GM12878 (cell line): ENCODE data around the gene IRF1. TPM values are rescaled to one million over a fixed set of nuclear protein-coding genes. Genes with fewer than 3 reads are reported as not detected.
A peak's percentile ranks its signal among the peaks of the same experiment; 100 is the strongest.

Experiments
- ATAC-seq: fragments of 200-7000 bp; cut with Tn5 transposase; 3 replicates; pipeline ENCODE4 v1.9.1; 2020; ENCODE audit warnings: mild to moderate bottlenecking, moderate library complexity
- BruUV-seq: library from RNA; stranded (reverse); fragments of 400-500 nt; replicated peaks from 2 replicates; lab custom pipeline; 2021; lab: Mats Ljungman, UMichigan
- CTCF ChIA-PET: fragments of 300-600 bp; sonication (Branson Sonifier 250); formaldehyde crosslinking; extraction: SDS; loops from one replicate; lab custom pipeline; 2021; ENCODE audit warnings: inconsistent platforms; lab: Yijun Ruan, JAX
- POLR2A ChIA-PET: fragments of 350-600 bp; formaldehyde crosslinking; extraction: SDS; loops from one replicate; lab custom pipeline; 2021; ENCODE audit warnings: inconsistent platforms; lab: Charles Lee
- RAD21 ChIA-PET: fragments of 300-600 bp; sonication (Branson Sonifier 250); formaldehyde crosslinking; loops from one replicate; lab custom pipeline; 2023; ENCODE audit warnings: antibody characterized with exemption; ENCODE audit not compliant: unreplicated experiment; lab: Charles Lee
- SMC1A ChIA-PET: fragments of 300-600 bp; sonication (Branson Sonifier 250); formaldehyde crosslinking; loops from one replicate; lab custom pipeline; 2023; ENCODE audit not compliant: unreplicated experiment, uncharacterized antibody; lab: Charles Lee
- DNase-seq: peaks from one replicate; pipeline ENCODE4 v3.0.0-alpha.2; 2011; ENCODE audit warnings: low read depth, low spot score
- FAIRE-seq: peaks from 3 replicates; lab custom pipeline; 2011; peaks lifted over from hg19 to GRCh38; lab: Jason Lieb, UNC
- H2AFZ ChIP-seq: 2 replicates; pipeline ENCODE4 v1.6.0; 2011; ENCODE audit warnings: low read depth, low read length, control low read depth; ENCODE audit not compliant: control insufficient read depth
- H3K27ac ChIP-seq: 2 replicates; pipeline ENCODE4 v1.5.1; 2011; ENCODE audit warnings: control low read depth; ENCODE audit not compliant: control insufficient read depth, insufficient read depth
- H3K27me3 ChIP-seq, 2 experiments: replicated peaks in 1 of 2; 2 replicates each; pipeline versions ENCODE4 v1.6.0 to v1.6.1; 2011; ENCODE audit warnings: low read length in 1 of 2; ENCODE audit not compliant: control insufficient read depth in 2 of 2, insufficient read depth in 2 of 2
- H3K36me3 ChIP-seq, 2 experiments: 2 replicates each; pipeline ENCODE4 v1.5.1; 2011; ENCODE audit warnings: low read length in 1 of 2; ENCODE audit not compliant: control insufficient read depth in 2 of 2, insufficient read depth in 2 of 2
- H3K4me1 ChIP-seq: 2 replicates; pipeline ENCODE4 v1.6.1; 2011; ENCODE audit warnings: mild to moderate bottlenecking, low read length, moderate library complexity, mixed read lengths; ENCODE audit not compliant: control insufficient read depth, insufficient read depth
- H3K4me2 ChIP-seq: 2 replicates; pipeline ENCODE4 v1.6.0; 2011; ENCODE audit warnings: control low read depth; ENCODE audit not compliant: control insufficient read depth, insufficient read depth
- H3K4me3 ChIP-seq: fragments of 200-600 bp; sonication (generic); 2 replicates; pipeline ENCODE4 v1.5.1; 2016
- H3K79me2 ChIP-seq: 2 replicates; pipeline ENCODE4 v1.6.0; 2011; ENCODE audit warnings: low read length; ENCODE audit not compliant: control insufficient read depth, insufficient read depth
- H3K9ac ChIP-seq: 2 replicates; pipeline ENCODE4 v1.8.0; 2011; ENCODE audit warnings: low read length, control low read depth, mixed read lengths; ENCODE audit not compliant: control insufficient read depth, insufficient read depth
- H3K9me3 ChIP-seq: replicated peaks from 3 replicates; pipeline ENCODE4 v1.5.1; 2011; ENCODE audit warnings: mild to moderate bottlenecking, low read length; ENCODE audit not compliant: control insufficient read depth, insufficient read depth
- H4K20me1 ChIP-seq: 2 replicates; pipeline ENCODE4 v1.6.0; 2011; ENCODE audit not compliant: control insufficient read depth, insufficient read depth
- BHLHE40 ChIP-seq, 2 experiments: fragments of 450-650 bp in 1 of 2; IDR thresholded peaks; 2 replicates each; pipeline ENCODE4 v1.6.1; 2011 to 2017; ENCODE audit warnings: low read depth in 2 of 2, borderline replicate concordance in 1 of 2, improper control_type of control experiment in 1 of 2, low read length in 1 of 2, mild to moderate bottlenecking in 1 of 2
- EP300 ChIP-seq, 2 experiments: fragments of 150-350 bp in 1 of 2; IDR thresholded peaks; 2 replicates each; pipeline ENCODE4 v1.6.1; 2011 to 2012; ENCODE audit warnings: low read depth in 2 of 2, low read length in 2 of 2, borderline replicate concordance in 1 of 2, improper control_type of control experiment in 1 of 2, inconsistent platforms in 1 of 2; ENCODE audit not compliant: control insufficient read depth in 1 of 2
- FOS ChIP-seq: IDR thresholded peaks from 3 replicates; pipeline ENCODE4 v1.6.1; 2011; ENCODE audit warnings: borderline replicate concordance; ENCODE audit not compliant: insufficient read length; ENCODE audit errors: extremely low read depth
- HDGF ChIP-seq: fragments of 450-650 bp; IDR thresholded peaks from 2 replicates; pipeline ENCODE4 v1.6.1; 2016; ENCODE audit warnings: antibody characterized with exemption
- MYB ChIP-seq: fragments of 150-350 bp; IDR thresholded peaks from 2 replicates; pipeline ENCODE4 v1.6.1; 2014; ENCODE audit warnings: mild to moderate bottlenecking, low read depth, low read length, borderline replicate concordance
- NFYB ChIP-seq: IDR thresholded peaks from 2 replicates; pipeline ENCODE4 v1.6.1; 2011; ENCODE audit warnings: low read depth, mild to moderate bottlenecking, low read length, improper control_type of control experiment, moderate library complexity; ENCODE audit not compliant: insufficient read depth
- POLR2AphosphoS5 ChIP-seq: IDR thresholded peaks from 2 replicates; pipeline ENCODE4 v1.6.1; 2011; ENCODE audit warnings: mild to moderate bottlenecking, low read length, inconsistent platforms
- RB1 ChIP-seq: fragments of 450-650 bp; formaldehyde crosslinking; IDR thresholded peaks from 2 replicates; pipeline ENCODE4 v1.6.1; 2017; ENCODE audit warnings: mild to moderate bottlenecking, borderline replicate concordance
- SMC3 ChIP-seq: IDR thresholded peaks from 2 replicates; pipeline ENCODE4 v1.6.1; 2011; ENCODE audit warnings: low read length, improper control_type of control experiment, borderline replicate concordance
- SRF ChIP-seq, 2 experiments: IDR thresholded peaks; 2 replicates each; pipeline ENCODE4 v1.6.1; 2011; ENCODE audit warnings: low read depth in 2 of 2, low read length in 2 of 2, mild to moderate bottlenecking in 1 of 2, moderate library complexity in 1 of 2
- TBL1XR1 ChIP-seq: IDR thresholded peaks from 2 replicates; pipeline ENCODE4 v1.6.1; 2012; ENCODE audit warnings: low read depth, low read length, improper control_type of control experiment
- TCF7 ChIP-seq: IDR thresholded peaks from 2 replicates; pipeline ENCODE4 v1.6.1; 2014; ENCODE audit warnings: antibody characterized with exemption, borderline replicate concordance
- WGBS: methylation state at CpG from one replicate; pipeline ENCODE4 v1.1.6; 2016; ENCODE audit warnings: low lambda C conversion rate; ENCODE audit not compliant: insufficient replicate concordance, insufficient coverage; ENCODE audit errors: missing lambda C conversion rate; 5-methylcytosine and 5-hydroxymethylcytosine counted together
- in situ Hi-C: fragments of 300-500 bp; cut with MboI; formaldehyde crosslinking; loops from 9 replicates; pipeline ENCODE4 v1.14.3; 2018; ENCODE audit warnings: mixed read lengths
- intact Hi-C: fragments of 100-400 bp; cut with micrococcal nuclease; formaldehyde crosslinking; loops from one replicate; pipeline ENCODE4 v1.14.2; 2022; ENCODE audit not compliant: unreplicated experiment
- polyA plus RNA-seq, 11 experiments: library from polyadenylated mRNA; depleted of rRNA in 4 of 11; unstranded in 6 of 11; stranded (reverse) in 5 of 11; fragments of >200 nt; fragmentation: Nextera tagmentation in 4 of 11; fragmentation: Illumina TruSeq in 1 of 11; extraction: Ambion mirVana in 4 of 11; extraction: Trizol in 1 of 11; gene quantifications; 1 replicate in 1 of 11; 2 replicates in 10 of 11; pipeline versions ENCODE4 v1.2.1 to v1.2.3, GENCODE V29; 2011 to 2016; ENCODE audit warnings: inconsistent platforms in 2 of 11, missing spikeins in 2 of 11, low read depth in 1 of 11
- total RNA-seq, 4 experiments: library from RNA; depleted of rRNA in 3 of 4; stranded (reverse); fragments of >200 nt in 3 of 4; fragmentation: Illumina TruSeq in 1 of 4; extraction: Trizol in 1 of 4; gene quantifications; 2 replicates each; pipeline versions ENCODE4 v1.2.1 to v1.2.3, GENCODE V29; 2013 to 2021
- TF ChIP-seq, protein P1 (sequence below): fragments of 150-350 bp; IDR thresholded peaks from 2 replicates; pipeline ENCODE4 v1.6.1; 2016; ENCODE audit warnings: low read depth, low read length
- TF ChIP-seq, protein P2 (sequence below): fragments of 450-650 bp; IDR thresholded peaks from 2 replicates; pipeline ENCODE4 v1.6.1; 2017; ENCODE audit warnings: mild to moderate bottlenecking, moderate library complexity
- TF ChIP-seq, protein P3 (sequence below): IDR thresholded peaks from 2 replicates; pipeline ENCODE4 v1.6.1; 2011; ENCODE audit warnings: mild to moderate bottlenecking, low read depth, low read length, moderate library complexity; ENCODE audit not compliant: insufficient replicate concordance

Gene IRF1
- total and polyA plus RNA-seq, 10 of the 15 experiments (the other 5 are each of a cell fraction or from before 2014, with no cell fraction given): 6.9 to 68.0 (median 49.6) TPM

DNA sequence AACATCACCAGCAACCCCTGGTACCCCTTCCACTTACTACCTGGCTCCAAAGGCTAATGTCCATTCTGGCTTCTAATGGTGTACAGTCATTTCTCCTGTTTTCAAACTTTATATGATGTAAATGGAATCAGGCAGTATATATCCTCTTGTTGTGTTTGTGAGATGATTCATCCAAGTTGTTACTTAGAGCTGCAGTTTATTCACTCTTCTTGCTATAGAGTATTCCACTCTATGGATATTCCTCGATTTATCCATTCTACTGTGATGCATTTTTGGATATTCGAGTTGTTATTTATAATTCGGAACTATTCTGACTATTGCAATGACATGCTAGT, 32.4 kb downstream of the IRF1 start:
- no peak for DNase-seq
- peak overlapping the region; percentile 82 for H3K4me2 ChIP-seq
- TF ChIP-seq EP300 (IDR thresholded peaks at IDR 0.05; ENCODE audit: borderline replicate concordance in 1 of 2, control insufficient read depth in 1 of 2, low read depth in 2 of 2, low read length in 2 of 2) (no peak), FOS (no peak), HDGF (no peak), BHLHE40 (IDR thresholded peaks at IDR 0.05; ENCODE audit: borderline replicate concordance in 1 of 2, low read depth in 2 of 2, low read length in 1 of 2) (no peak), SRF (IDR thresholded peaks at IDR 0.05; ENCODE audit: low read depth in 2 of 2, low read length in 2 of 2) (no peak), TCF7 (no peak), RB1 (no peak), SMC3 (no peak), NFYB (no peak), TBL1XR1 (no peak), MYB (no peak), POLR2AphosphoS5 (no peak)
- TF ChIP-seq, protein P1, sequence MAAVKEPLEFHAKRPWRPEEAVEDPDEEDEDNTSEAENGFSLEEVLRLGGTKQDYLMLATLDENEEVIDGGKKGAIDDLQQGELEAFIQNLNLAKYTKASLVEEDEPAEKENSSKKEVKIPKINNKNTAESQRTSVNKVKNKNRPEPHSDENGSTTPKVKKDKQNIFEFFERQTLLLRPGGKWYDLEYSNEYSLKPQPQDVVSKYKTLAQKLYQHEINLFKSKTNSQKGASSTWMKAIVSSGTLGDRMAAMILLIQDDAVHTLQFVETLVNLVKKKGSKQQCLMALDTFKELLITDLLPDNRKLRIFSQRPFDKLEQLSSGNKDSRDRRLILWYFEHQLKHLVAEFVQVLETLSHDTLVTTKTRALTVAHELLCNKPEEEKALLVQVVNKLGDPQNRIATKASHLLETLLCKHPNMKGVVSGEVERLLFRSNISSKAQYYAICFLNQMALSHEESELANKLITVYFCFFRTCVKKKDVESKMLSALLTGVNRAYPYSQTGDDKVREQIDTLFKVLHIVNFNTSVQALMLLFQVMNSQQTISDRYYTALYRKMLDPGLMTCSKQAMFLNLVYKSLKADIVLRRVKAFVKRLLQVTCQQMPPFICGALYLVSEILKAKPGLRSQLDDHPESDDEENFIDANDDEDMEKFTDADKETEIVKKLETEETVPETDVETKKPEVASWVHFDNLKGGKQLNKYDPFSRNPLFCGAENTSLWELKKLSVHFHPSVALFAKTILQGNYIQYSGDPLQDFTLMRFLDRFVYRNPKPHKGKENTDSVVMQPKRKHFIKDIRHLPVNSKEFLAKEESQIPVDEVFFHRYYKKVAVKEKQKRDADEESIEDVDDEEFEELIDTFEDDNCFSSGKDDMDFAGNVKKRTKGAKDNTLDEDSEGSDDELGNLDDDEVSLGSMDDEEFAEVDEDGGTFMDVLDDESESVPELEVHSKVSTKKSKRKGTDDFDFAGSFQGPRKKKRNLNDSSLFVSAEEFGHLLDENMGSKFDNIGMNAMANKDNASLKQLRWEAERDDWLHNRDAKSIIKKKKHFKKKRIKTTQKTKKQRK: no peak
- TF ChIP-seq, protein P2, sequence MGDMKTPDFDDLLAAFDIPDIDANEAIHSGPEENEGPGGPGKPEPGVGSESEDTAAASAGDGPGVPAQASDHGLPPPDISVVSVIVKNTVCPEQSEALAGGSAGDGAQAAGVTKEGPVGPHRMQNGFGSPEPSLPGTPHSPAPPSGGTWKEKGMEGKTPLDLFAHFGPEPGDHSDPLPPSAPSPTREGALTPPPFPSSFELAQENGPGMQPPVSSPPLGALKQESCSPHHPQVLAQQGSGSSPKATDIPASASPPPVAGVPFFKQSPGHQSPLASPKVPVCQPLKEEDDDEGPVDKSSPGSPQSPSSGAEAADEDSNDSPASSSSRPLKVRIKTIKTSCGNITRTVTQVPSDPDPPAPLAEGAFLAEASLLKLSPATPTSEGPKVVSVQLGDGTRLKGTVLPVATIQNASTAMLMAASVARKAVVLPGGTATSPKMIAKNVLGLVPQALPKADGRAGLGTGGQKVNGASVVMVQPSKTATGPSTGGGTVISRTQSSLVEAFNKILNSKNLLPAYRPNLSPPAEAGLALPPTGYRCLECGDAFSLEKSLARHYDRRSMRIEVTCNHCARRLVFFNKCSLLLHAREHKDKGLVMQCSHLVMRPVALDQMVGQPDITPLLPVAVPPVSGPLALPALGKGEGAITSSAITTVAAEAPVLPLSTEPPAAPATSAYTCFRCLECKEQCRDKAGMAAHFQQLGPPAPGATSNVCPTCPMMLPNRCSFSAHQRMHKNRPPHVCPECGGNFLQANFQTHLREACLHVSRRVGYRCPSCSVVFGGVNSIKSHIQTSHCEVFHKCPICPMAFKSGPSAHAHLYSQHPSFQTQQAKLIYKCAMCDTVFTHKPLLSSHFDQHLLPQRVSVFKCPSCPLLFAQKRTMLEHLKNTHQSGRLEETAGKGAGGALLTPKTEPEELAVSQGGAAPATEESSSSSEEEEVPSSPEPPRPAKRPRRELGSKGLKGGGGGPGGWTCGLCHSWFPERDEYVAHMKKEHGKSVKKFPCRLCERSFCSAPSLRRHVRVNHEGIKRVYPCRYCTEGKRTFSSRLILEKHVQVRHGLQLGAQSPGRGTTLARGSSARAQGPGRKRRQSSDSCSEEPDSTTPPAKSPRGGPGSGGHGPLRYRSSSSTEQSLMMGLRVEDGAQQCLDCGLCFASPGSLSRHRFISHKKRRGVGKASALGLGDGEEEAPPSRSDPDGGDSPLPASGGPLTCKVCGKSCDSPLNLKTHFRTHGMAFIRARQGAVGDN: no peak
- TF ChIP-seq, protein P3, sequence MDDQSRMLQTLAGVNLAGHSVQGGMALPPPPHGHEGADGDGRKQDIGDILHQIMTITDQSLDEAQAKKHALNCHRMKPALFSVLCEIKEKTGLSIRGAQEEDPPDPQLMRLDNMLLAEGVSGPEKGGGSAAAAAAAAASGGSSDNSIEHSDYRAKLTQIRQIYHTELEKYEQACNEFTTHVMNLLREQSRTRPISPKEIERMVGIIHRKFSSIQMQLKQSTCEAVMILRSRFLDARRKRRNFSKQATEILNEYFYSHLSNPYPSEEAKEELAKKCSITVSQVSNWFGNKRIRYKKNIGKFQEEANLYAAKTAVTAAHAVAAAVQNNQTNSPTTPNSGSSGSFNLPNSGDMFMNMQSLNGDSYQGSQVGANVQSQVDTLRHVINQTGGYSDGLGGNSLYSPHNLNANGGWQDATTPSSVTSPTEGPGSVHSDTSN: no peak

More for the DNA sequence above, 32.4 kb downstream of the IRF1 start:
- ChIA-PET RAD21 (interaction anchor here (0.6 to 7.9 kb wide), 12 partner anchors 8 to 267 kb away, joined by 3 to 192 read pairs (median 38); partner anchors contain the start of gene IRF1), SMC1A (interaction anchor here (0.7 to 8.0 kb wide), 18 partner anchors 9 to 49 kb away, joined by 3 to 201 read pairs (median 14); partner anchors contain the start of gene IRF1), CTCF (interaction anchor here (0.7 to 7.4 kb wide), 15 partner anchors 8 to 51 kb away, joined by 3 to 89 read pairs (median 6); partner anchors contain the start of gene IRF1), POLR2A (interaction anchor here (1.4 to 8.2 kb wide), 15 partner anchors 8 to 47 kb away, joined by 3 to 128 read pairs (median 19); partner anchors contain the start of gene IRF1)
- Histone ChIP-seq H3K36me3 (peaks cover 10 to 17% of the 10 kb centered on the region in 2 experiments; a peak in 3 of 4 replicates), H2AFZ (no peak overlapping the region), H3K27me3 (no peaks in the 10 kb centered on the region), H3K27ac (peak overlapping the region; percentile 89; the same call in 1 of the 2 replicates), H3K9ac (no peak overlapping the region), H3K9me3 (no peaks in the 10 kb centered on the region), H3K79me2 (peaks cover 13% of the 10 kb centered on the region), H3K4me1 (peaks cover 63% of the 10 kb centered on the region), H4K20me1 (no peaks in the 10 kb centered on the region), H3K4me3 (peak overlapping the region; percentile 26; the same call in 1 of the 2 replicates)
- ATAC-seq (no peak), FAIRE-seq (no peak)
- BruUV-seq: no TSS peak
- in situ Hi-C loops (no loop called here), intact Hi-C loops (loop anchor here (1.0 to 5.0 kb wide), 2 partner anchors 8 to 39 kb away; no protein-coding TSS in a partner anchor)
- WGBS: 0% methylated on average over 3 of the region's 3 CpGs
